HFF-Myc (cell line): Measurements from ENCODE around the gene KPNA2.
"Not testable (repeated sequence)": the region's sequence is repeated elsewhere in the genome, so short reads cannot be mapped to it uniquely, and the experiment has no call there.

Experiments used
- DNase-seq: peaks from one replicate; pipeline ENCODE4 v3.0.0-alpha.2; 2011; ENCODE audit warnings: low read depth; ENCODE audit errors: extremely low read depth
- H3K4me3 ChIP-seq: replicated peaks from 2 replicates; pipeline ENCODE4 v1.5.1; 2011; ENCODE audit warnings: low read depth, mild to moderate bottlenecking, control low read depth, low read length
- CTCF ChIP-seq: IDR thresholded peaks from 2 replicates; pipeline ENCODE4 v1.5.1; 2012; ENCODE audit warnings: mild to moderate bottlenecking, low read depth, low read length, control low read depth; ENCODE audit errors: missing control alignments

KPNA2 gene

GRCh38 chr17:67995570-67996263 lies 39.8 kb upstream of the KPNA2 start:
- DNase-seq, result no peak
- TF ChIP-seq CTCF, result no peak
- H3K4me3 ChIP-seq, result peak overlapping the region; percentile 52

- not testable (repeated sequence) for DNase-seq
- H3K4me3 ChIP-seq, result peak within 1 kb of the TSS; percentile 52
These were observed 39.0 kb upstream of the KPNA2 start, which contains the start of gene C17orf58 for GRCh38 chr17:67996301-67997171. TSS of gene C17orf58 (minus strand) at chr17:67996469. CDS start at chr17:67996198, 271 bp downstream.

GRCh38 chr17:67998466-67998865 lies 37.1 kb upstream of the KPNA2 start:
- DNase-seq, result no peak
- TF ChIP-seq CTCF, result no peak
- H3K4me3 ChIP-seq, result no peak overlapping the region

GRCh38 chr17:67999291-67999911 lies 36.1 kb upstream of the KPNA2 start:
- no peak overlapping the region for H3K4me3 ChIP-seq
- TF ChIP-seq CTCF, result no peak
- DNase-seq, result no peak

GRCh38 chr17:68004201-68004600 lies 31.3 kb upstream of the KPNA2 start:
- no peak for DNase-seq
- no peak overlapping the region for H3K4me3 ChIP-seq
- no peak for TF ChIP-seq CTCF

GRCh38 chr17:68006797-68007196 lies 28.7 kb upstream of the KPNA2 start:
- no peak overlapping the region for H3K4me3 ChIP-seq
- DNase-seq, result no peak
- no peak for TF ChIP-seq CTCF

- DNase-seq, result no peak
- peak; percentile 76 for TF ChIP-seq CTCF
- H3K4me3 ChIP-seq, result no peak overlapping the region
These were observed 24.3 kb upstream of the KPNA2 start for GRCh38 chr17:68011199-68011665.
